ENCODE data around the gene PHOX2A.

DNA sequence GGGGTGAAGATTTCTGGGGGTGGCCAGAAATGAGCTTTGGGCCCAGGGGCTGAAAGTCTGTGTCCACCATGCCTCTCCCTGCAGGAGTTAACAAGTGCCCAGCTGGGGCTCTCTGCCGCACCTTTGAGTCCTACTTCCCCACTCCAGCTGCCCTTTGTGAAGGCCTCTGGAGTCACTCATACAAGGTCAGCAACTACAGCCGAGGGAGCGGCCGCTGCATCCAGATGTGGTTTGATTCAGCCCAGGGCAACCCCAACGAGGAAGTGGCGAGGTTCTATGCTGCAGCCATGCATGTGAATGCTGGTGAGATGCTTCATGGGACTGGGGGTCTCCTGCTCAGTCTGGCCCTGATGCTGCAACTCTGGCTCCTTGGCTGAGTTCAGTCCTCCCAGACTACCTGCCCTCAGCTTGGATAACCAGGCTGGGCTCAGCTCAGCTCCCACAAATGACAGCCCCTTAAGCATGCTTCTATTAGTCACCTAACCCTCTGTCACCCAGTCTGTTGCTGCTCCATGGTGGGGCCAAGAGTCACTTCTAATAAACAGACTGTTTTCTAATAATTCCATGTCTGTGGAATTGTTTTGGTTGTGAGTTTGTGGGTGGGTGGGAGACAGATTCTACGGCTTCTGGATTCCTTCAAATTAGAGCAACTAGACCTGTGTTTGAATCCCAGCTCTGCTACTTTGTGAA, 22.4 kb downstream of the PHOX2A start:
- TF ChIP-seq POLR2A (IDR thresholded peaks at IDR 0.05) (no peak), CTCF (IDR thresholded peaks at IDR 0.05) (no peak)
